SK-N-MC (cell line): Measurements from ENCODE around the gene PNO1.

Experiments used
- EZH2 ChIP-seq: fragments of 200-600 bp; sonication (generic); IDR thresholded peaks from one replicate; pipeline ENCODE4 v1.6.1; 2017; ENCODE audit warnings: antibody characterized with exemption
- FOXP2 ChIP-seq: optimal IDR thresholded peaks from 2 replicates; pipeline ENCODE3; 2011; ENCODE audit warnings: mild to moderate bottlenecking, moderate library complexity; ENCODE audit not compliant: insufficient read depth; ENCODE audit errors: extremely low read length, control extremely low read depth
- POLR2AphosphoS5 ChIP-seq: IDR thresholded peaks from 2 replicates; pipeline ENCODE4 v1.6.1; 2012; ENCODE audit warnings: mild to moderate bottlenecking, low read depth, low read length, borderline replicate concordance

DNA sequence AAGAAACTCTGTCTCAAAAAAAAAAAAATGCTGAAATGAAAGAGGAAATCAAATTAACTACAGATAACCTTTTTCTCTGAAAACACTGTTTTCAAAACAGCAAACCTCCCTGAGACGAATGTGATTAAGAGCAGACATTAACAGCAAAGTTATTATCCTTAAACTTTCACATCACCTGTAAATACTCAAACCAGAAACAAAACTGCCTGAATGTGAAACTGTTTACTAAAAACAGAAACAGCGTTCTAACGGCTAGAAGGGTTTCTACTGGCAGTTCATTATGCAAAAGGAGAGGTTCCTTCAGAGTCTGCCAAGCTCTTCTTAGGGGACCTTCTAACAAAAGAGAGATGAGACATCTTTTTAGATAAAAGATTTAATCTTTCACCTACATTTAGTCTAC, 45.9 kb downstream of the PNO1 start:
- TF ChIP-seq EZH2 (no peak), POLR2AphosphoS5 (no peak), FOXP2 (no peak)
